ENCODE results near the gene UNKL.
"Not testable (repeated sequence)": the region's sequence is repeated elsewhere in the genome, so short reads cannot be mapped to it uniquely, and the experiment has no call there.

Gene UNKL

GRCh38 chr16:1338855-1339675 is 75.4 kb downstream of the UNKL start:
- no peak for DNase-seq (ENCODE audit: low read depth)

GRCh38 chr16:1338119-1338730 is 76.3 kb downstream of the UNKL start:
- DNase-seq (ENCODE audit: low read depth) = no peak

- no peak for DNase-seq (ENCODE audit: low read depth)
These were observed 77.0 kb downstream of the UNKL start for GRCh38 chr16:1337486-1337885.

GRCh38 chr16:1336619-1337018 is 77.9 kb downstream of the UNKL start:
- no peak for DNase-seq (ENCODE audit: low read depth)

GRCh38 chr16:1335996-1336395 is 78.5 kb downstream of the UNKL start:
- DNase-seq (ENCODE audit: low read depth) = no peak

- no peak for DNase-seq (ENCODE audit: low read depth)
These were observed 79.1 kb downstream of the UNKL start for GRCh38 chr16:1335211-1335971.

- DNase-seq (ENCODE audit: low read depth) = no peak
These were observed 79.8 kb downstream of the UNKL start for GRCh38 chr16:1334739-1335138.

- DNase-seq (ENCODE audit: low read depth) = no peak
These were observed 80.4 kb downstream of the UNKL start for GRCh38 chr16:1333854-1334700.

GRCh38 chr16:1333149-1333812 is 81.2 kb downstream of the UNKL start, which contains the start of gene BAIAP3:
BAIAP3 (plus strand) TSS chr16:1333645; CDS start chr16:1338550, 4,905 bp downstream.
- peak; percentile 36 for DNase-seq (ENCODE audit: low read depth)

GRCh38 chr16:1332618-1333148 is 81.8 kb downstream of the UNKL start:
- DNase-seq (ENCODE audit: low read depth) = no peak

- DNase-seq (ENCODE audit: low read depth) = no peak
These were observed 82.5 kb downstream of the UNKL start for GRCh38 chr16:1331712-1332617.

- DNase-seq (ENCODE audit: low read depth) = no peak
These were observed 83.4 kb downstream of the UNKL start for GRCh38 chr16:1330931-1331711.

GRCh38 chr16:1330260-1330914 is 84.1 kb downstream of the UNKL start:
- DNase-seq (ENCODE audit: low read depth) = no peak

GRCh38 chr16:1328961-1329360 is 85.5 kb downstream of the UNKL start:
- DNase-seq (ENCODE audit: low read depth) = not testable (repeated sequence)

GRCh38 chr16:1328136-1328535 is 86.4 kb downstream of the UNKL start:
- DNase-seq (ENCODE audit: low read depth) = not testable (repeated sequence)

GRCh38 chr16:1327619-1327947 is 86.9 kb downstream of the UNKL start:
- no peak for DNase-seq (ENCODE audit: low read depth)

- DNase-seq (ENCODE audit: low read depth) = no peak
These were observed 87.4 kb downstream of the UNKL start for GRCh38 chr16:1326946-1327618.

GRCh38 chr16:1326391-1326790 is 88.1 kb downstream of the UNKL start:
- no peak for DNase-seq (ENCODE audit: low read depth)

All from activated T-helper 1 cell treated with Interleukin-2 at 50 U/mL for 16 hours (primary cell).